C4-2B (cell line): ENCODE measurements around the gene DGKI.
"Not testable (repeated sequence)": the region's sequence is repeated elsewhere in the genome, so short reads cannot be mapped to it uniquely, and the experiment has no call there.

ENCODE experiments used
- CTCF ChIP-seq: fragments of 450-650 bp; conservative IDR thresholded peaks from 2 replicates; pipeline ENCODE4 v1.5.1; 2017; ENCODE audit warnings: mild to moderate bottlenecking
- ZFX ChIP-seq: fragments of 450-650 bp; IDR thresholded peaks from 2 replicates; pipeline ENCODE4 v1.6.1; 2017

GRCh38 chr7:137706330-137706729, 140.4 kb downstream of the DGKI start:
- TF ChIP-seq CTCF, ZFX: not testable (repeated sequence)
